Astrocyte (in vitro differentiated cells and primary cell): ENCODE measurements around the gene SLC24A4. TPM values are rescaled to one million over a fixed set of nuclear protein-coding genes. Genes with fewer than 3 reads are reported as not detected.

ENCODE experiments used
- DNase-seq: peaks from one replicate; pipeline ENCODE4 v3.0.0-alpha.2; 2010; ENCODE audit warnings: low read depth
- FAIRE-seq: peaks from 2 replicates; lab custom pipeline; 2011; peaks lifted over from hg19 to GRCh38; lab: Jason Lieb, UNC
- H2AFZ ChIP-seq: 2 replicates; pipeline ENCODE4 v1.6.0; 2012; ENCODE audit warnings: low read depth, low read length, inconsistent platforms
- H3K27ac ChIP-seq: 2 replicates; pipeline ENCODE4 v1.5.1; 2011; ENCODE audit warnings: low read depth, low read length, inconsistent platforms
- H3K27me3 ChIP-seq: 2 replicates; pipeline ENCODE4 v1.6.0; 2011; ENCODE audit warnings: low read length, inconsistent platforms; ENCODE audit not compliant: insufficient read depth
- H3K36me3 ChIP-seq: 2 replicates; pipeline ENCODE4 v1.5.1; 2011; ENCODE audit warnings: low read length, inconsistent platforms; ENCODE audit not compliant: insufficient read depth
- H3K4me1 ChIP-seq: 2 replicates; pipeline ENCODE4 v1.5.1; 2011; ENCODE audit warnings: low read length, inconsistent platforms; ENCODE audit not compliant: insufficient read depth
- H3K4me2 ChIP-seq: 2 replicates; pipeline ENCODE4 v1.6.0; 2012; ENCODE audit warnings: low read length, inconsistent platforms
- H3K4me3 ChIP-seq: 2 replicates; pipeline ENCODE4 v1.5.1; 2011; ENCODE audit warnings: low read depth, mild to moderate bottlenecking, low read length, inconsistent platforms; ENCODE audit not compliant: insufficient read depth
- H3K79me2 ChIP-seq: 2 replicates; pipeline ENCODE4 v1.6.0; 2012; ENCODE audit warnings: mild to moderate bottlenecking, low read length, inconsistent platforms; ENCODE audit not compliant: insufficient read depth
- H3K9ac ChIP-seq: 2 replicates; pipeline ENCODE4 v1.6.0; 2012; ENCODE audit warnings: mild to moderate bottlenecking, low read length, inconsistent platforms
- H3K9me3 ChIP-seq: 2 replicates; pipeline ENCODE4 v1.5.1; 2012; ENCODE audit warnings: low read depth, mild to moderate bottlenecking, low read length, inconsistent platforms; ENCODE audit not compliant: insufficient read depth
- H4K20me1 ChIP-seq: 2 replicates; pipeline ENCODE4 v1.6.0; 2012; ENCODE audit warnings: low read length, inconsistent platforms; ENCODE audit not compliant: insufficient read depth
- H3K27ac Mint-ChIP-seq: one replicate; pipeline ENCODE4 v1.8.0; 2021; ENCODE audit warnings: mild to moderate bottlenecking, mixed read lengths; ENCODE audit not compliant: unreplicated experiment
- H3K27me3 Mint-ChIP-seq: one replicate; pipeline ENCODE4 v1.8.0; 2021; ENCODE audit warnings: low read depth, mixed read lengths; ENCODE audit not compliant: unreplicated experiment
- H3K36me3 Mint-ChIP-seq: one replicate; pipeline ENCODE4 v1.8.0; 2021; ENCODE audit warnings: low read depth, mixed read lengths; ENCODE audit not compliant: unreplicated experiment
- H3K4me1 Mint-ChIP-seq: one replicate; pipeline ENCODE4 v1.8.0; 2021; ENCODE audit warnings: low read depth, mixed read lengths; ENCODE audit not compliant: unreplicated experiment
- H3K4me3 Mint-ChIP-seq: one replicate; pipeline ENCODE4 v1.8.0; 2021; ENCODE audit warnings: mild to moderate bottlenecking, moderate library complexity, mixed read lengths; ENCODE audit not compliant: unreplicated experiment
- H3K9me3 Mint-ChIP-seq: one replicate; pipeline ENCODE4 v1.8.0; 2021; ENCODE audit warnings: mild to moderate bottlenecking, mixed read lengths; ENCODE audit not compliant: unreplicated experiment
- CTCF ChIP-seq: IDR thresholded peaks from 2 replicates; pipeline ENCODE4 v1.5.1; 2011; ENCODE audit warnings: low read depth, mild to moderate bottlenecking, inconsistent platforms, low read length, moderate library complexity; ENCODE audit not compliant: insufficient read depth
- EZH2 ChIP-seq: IDR thresholded peaks from 2 replicates; pipeline ENCODE4 v1.6.1; 2012; ENCODE audit warnings: mild to moderate bottlenecking, low read length, inconsistent platforms; ENCODE audit not compliant: insufficient read depth
- total RNA-seq: library from RNA; stranded (reverse); gene quantifications from 2 replicates; pipeline ENCODE4 v1.2.1, GENCODE V29; 2021

SLC24A4 gene
- total RNA-seq, 1 donor from 2014 or later = not detected

- Histone ChIP-seq H3K36me3 (no peaks in the 10 kb centered on the region), H3K4me1 (no peaks in the 10 kb centered on the region), H3K4me3 (no peak overlapping the region), H3K9ac (no peak overlapping the region), H2AFZ (no peak overlapping the region), H3K4me2 (no peak overlapping the region), H3K27ac (no peak overlapping the region), H4K20me1 (no peaks in the 10 kb centered on the region), H3K27me3 (peaks cover 4% of the 10 kb centered on the region), H3K9me3 (no peaks in the 10 kb centered on the region), H3K79me2 (no peaks in the 10 kb centered on the region)
- TF ChIP-seq EZH2 = no peak
- no peak for TF ChIP-seq CTCF
- H3K36me3 Mint-ChIP-seq = no peaks in the 10 kb centered on the region
- DNase-seq = no peak
- H3K9me3 Mint-ChIP-seq = peaks cover 12% of the 10 kb centered on the region
- no peak for FAIRE-seq
- peaks cover 16% of the 10 kb centered on the region for H3K27me3 Mint-ChIP-seq
- peaks cover 4% of the 10 kb centered on the region for H3K4me1 Mint-ChIP-seq
- H3K4me3 Mint-ChIP-seq = no peak overlapping the region
- no peak overlapping the region for H3K27ac Mint-ChIP-seq
Observed at GRCh38 chr14:92372230-92372629, 49.3 kb downstream of the SLC24A4 start.

- DNase-seq = peak; percentile 8
- TF ChIP-seq EZH2 (no peak), CTCF (no peak)
- FAIRE-seq = no peak
- H3K9me3 Mint-ChIP-seq = peaks cover 16% of the 10 kb centered on the region
- H3K4me3 Mint-ChIP-seq = no peak overlapping the region
- H3K27me3 ChIP-seq = peaks cover 6% of the 10 kb centered on the region
- no peaks in the 10 kb centered on the region for H3K36me3 Mint-ChIP-seq
- peak overlapping the region; percentile 55 for H3K27ac Mint-ChIP-seq
- no peak overlapping the region for H2AFZ ChIP-seq
- no peaks in the 10 kb centered on the region for H3K79me2 ChIP-seq
- no peaks in the 10 kb centered on the region for H3K9me3 ChIP-seq
- H3K27ac ChIP-seq = no peak overlapping the region
- no peaks in the 10 kb centered on the region for H4K20me1 ChIP-seq
- H3K4me2 ChIP-seq = no peak overlapping the region
- no peaks in the 10 kb centered on the region for H3K36me3 ChIP-seq
- H3K4me3 ChIP-seq = no peak overlapping the region
- no peaks in the 10 kb centered on the region for H3K4me1 ChIP-seq
- peaks cover 4% of the 10 kb centered on the region for H3K4me1 Mint-ChIP-seq
- no peak overlapping the region for H3K9ac ChIP-seq
- peaks cover 18% of the 10 kb centered on the region for H3K27me3 Mint-ChIP-seq
Observed at GRCh38 chr14:92373336-92373735, 50.4 kb downstream of the SLC24A4 start.

GRCh38 chr14:92380131-92380530 lies 57.2 kb downstream of the SLC24A4 start:
- Mint-ChIP-seq H3K4me1 (no peaks in the 10 kb centered on the region), H3K9me3 (peaks cover 9% of the 10 kb centered on the region), H3K4me3 (no peak overlapping the region), H3K36me3 (no peaks in the 10 kb centered on the region), H3K27ac (no peak overlapping the region), H3K27me3 (peaks cover 44% of the 10 kb centered on the region)
- Histone ChIP-seq H4K20me1 (no peaks in the 10 kb centered on the region), H3K79me2 (no peaks in the 10 kb centered on the region), H3K27ac (no peak overlapping the region), H3K4me1 (no peaks in the 10 kb centered on the region), H3K9me3 (no peaks in the 10 kb centered on the region), H3K4me3 (no peak overlapping the region), H2AFZ (no peak overlapping the region), H3K9ac (no peak overlapping the region), H3K27me3 (peaks cover 6% of the 10 kb centered on the region), H3K36me3 (no peaks in the 10 kb centered on the region), H3K4me2 (no peak overlapping the region)
- FAIRE-seq = no peak
- DNase-seq = no peak
- TF ChIP-seq EZH2 = no peak
- TF ChIP-seq CTCF = no peak
